ENCODE measurements around the gene ZMYND8.
"Not testable (repeated sequence)": the region's sequence is repeated elsewhere in the genome, so short reads cannot be mapped to it uniquely, and the experiment has no call there.

DNA sequence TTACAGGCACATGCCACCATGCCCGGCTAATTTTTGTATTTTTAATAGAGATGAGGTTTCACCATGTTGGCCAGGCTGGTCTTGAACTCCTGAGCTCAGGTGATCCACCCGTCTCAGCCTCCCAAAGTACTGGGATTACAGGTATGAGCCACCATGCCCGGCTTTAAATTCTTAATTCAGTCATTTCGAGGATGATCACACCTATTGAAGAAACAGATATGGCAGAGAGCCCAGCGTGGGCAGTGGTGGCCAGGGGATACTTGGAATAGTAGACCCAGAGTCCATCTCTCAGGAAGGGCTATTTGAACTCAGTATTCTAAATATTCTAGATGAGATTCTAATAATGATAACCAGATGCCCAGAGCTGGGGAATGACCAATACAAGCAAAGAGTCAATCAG lies 180.3 kb downstream of the ZMYND8 start:
- TF ChIP-seq, protein P1, sequence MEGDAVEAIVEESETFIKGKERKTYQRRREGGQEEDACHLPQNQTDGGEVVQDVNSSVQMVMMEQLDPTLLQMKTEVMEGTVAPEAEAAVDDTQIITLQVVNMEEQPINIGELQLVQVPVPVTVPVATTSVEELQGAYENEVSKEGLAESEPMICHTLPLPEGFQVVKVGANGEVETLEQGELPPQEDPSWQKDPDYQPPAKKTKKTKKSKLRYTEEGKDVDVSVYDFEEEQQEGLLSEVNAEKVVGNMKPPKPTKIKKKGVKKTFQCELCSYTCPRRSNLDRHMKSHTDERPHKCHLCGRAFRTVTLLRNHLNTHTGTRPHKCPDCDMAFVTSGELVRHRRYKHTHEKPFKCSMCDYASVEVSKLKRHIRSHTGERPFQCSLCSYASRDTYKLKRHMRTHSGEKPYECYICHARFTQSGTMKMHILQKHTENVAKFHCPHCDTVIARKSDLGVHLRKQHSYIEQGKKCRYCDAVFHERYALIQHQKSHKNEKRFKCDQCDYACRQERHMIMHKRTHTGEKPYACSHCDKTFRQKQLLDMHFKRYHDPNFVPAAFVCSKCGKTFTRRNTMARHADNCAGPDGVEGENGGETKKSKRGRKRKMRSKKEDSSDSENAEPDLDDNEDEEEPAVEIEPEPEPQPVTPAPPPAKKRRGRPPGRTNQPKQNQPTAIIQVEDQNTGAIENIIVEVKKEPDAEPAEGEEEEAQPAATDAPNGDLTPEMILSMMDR (conservative IDR thresholded peaks at IDR 0.05 in 1 of 2, IDR thresholded peaks at IDR 0.05 in 1 of 2; ENCODE audit: low read depth in 1 of 2, low read length in 2 of 2): not testable (repeated sequence)
- not testable (repeated sequence) for TF ChIP-seq EZH2 (IDR thresholded peaks at IDR 0.05; ENCODE audit: low read length, missing control alignments)
